Muscle layer of colon (tissue), 2 donors: ENCODE results near the gene PLAU.
"Not testable (repeated sequence)": the region's sequence is repeated elsewhere in the genome, so short reads cannot be mapped to it uniquely, and the experiment has no call there.

ENCODE experiments used
- H3K27ac ChIP-seq: one replicate; pipeline ENCODE4 v1.7.0; 2013; ENCODE audit warnings: low read depth, mild to moderate bottlenecking, low read length, moderate library complexity
- H3K27me3 ChIP-seq, 2 donors: one replicate each; pipeline ENCODE4 v1.7.0; 2013; ENCODE audit warnings: low read length in 2 of 2, mild to moderate bottlenecking in 2 of 2; ENCODE audit not compliant: insufficient read depth in 2 of 2, control insufficient read depth in 1 of 2
- H3K36me3 ChIP-seq: one replicate; pipeline ENCODE4 v1.7.0; 2013; ENCODE audit warnings: mild to moderate bottlenecking, low read length; ENCODE audit not compliant: insufficient read depth
- H3K4me1 ChIP-seq: one replicate; pipeline ENCODE4 v1.7.0; 2013; ENCODE audit warnings: mild to moderate bottlenecking, low read length; ENCODE audit not compliant: insufficient read depth
- H3K4me3 ChIP-seq, 2 donors: one replicate each; pipeline ENCODE4 v1.7.0; 2013; ENCODE audit warnings: low read length in 2 of 2, low read depth in 1 of 2, mild to moderate bottlenecking in 1 of 2, moderate library complexity in 1 of 2
- H3K9ac ChIP-seq: one replicate; pipeline ENCODE4 v1.7.0; 2013; ENCODE audit warnings: low read length
- H3K9me3 ChIP-seq: one replicate; pipeline ENCODE4 v1.7.0; 2013; ENCODE audit warnings: mild to moderate bottlenecking, low read length
- donor health status: abdominal sarcoma.
- donor health status: Adenocarcinoma of cecum.

The PLAU gene

DNA sequence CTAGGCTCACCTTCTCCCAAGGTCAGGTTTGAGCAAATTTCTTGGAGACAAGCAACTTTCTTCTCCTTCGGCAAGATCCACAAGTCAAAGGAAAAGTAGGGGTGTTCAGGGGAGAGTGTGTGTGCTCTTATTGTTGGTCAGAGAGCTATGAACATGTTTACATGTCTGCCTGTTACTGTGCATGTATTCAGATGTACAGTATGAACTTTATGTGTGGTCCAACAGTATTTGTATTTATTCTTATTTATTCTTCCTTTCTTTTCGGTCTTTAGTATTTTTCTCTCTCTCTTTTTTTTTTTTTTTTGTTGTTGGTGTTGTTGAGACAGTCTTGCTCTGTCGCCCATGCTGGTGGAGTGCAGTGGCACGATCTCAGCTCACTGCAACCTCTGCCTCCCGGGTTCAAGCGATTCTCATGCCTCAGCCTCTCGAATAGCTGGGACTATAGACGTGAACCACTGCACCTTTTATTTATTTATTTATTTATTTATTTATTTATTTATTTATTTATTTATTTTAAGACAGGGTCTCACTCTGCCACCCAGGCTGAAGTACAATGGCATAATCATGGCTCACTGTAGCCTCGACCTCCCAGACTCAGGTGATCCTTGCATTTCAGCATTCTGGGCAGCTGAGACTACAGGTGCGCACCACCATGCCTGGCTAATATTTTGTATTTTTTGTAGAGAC lies 38.2 kb downstream of the PLAU start:
- no peaks in the 10 kb centered on the region for H3K9me3 ChIP-seq
- H3K4me3 ChIP-seq = no peak overlapping the region
- H3K27ac ChIP-seq = no peak overlapping the region
- H3K4me1 ChIP-seq = no peaks in the 10 kb centered on the region
- H3K9ac ChIP-seq = no peak overlapping the region
- no peaks in the 10 kb centered on the region for H3K27me3 ChIP-seq
- H3K36me3 ChIP-seq = no peaks in the 10 kb centered on the region

DNA sequence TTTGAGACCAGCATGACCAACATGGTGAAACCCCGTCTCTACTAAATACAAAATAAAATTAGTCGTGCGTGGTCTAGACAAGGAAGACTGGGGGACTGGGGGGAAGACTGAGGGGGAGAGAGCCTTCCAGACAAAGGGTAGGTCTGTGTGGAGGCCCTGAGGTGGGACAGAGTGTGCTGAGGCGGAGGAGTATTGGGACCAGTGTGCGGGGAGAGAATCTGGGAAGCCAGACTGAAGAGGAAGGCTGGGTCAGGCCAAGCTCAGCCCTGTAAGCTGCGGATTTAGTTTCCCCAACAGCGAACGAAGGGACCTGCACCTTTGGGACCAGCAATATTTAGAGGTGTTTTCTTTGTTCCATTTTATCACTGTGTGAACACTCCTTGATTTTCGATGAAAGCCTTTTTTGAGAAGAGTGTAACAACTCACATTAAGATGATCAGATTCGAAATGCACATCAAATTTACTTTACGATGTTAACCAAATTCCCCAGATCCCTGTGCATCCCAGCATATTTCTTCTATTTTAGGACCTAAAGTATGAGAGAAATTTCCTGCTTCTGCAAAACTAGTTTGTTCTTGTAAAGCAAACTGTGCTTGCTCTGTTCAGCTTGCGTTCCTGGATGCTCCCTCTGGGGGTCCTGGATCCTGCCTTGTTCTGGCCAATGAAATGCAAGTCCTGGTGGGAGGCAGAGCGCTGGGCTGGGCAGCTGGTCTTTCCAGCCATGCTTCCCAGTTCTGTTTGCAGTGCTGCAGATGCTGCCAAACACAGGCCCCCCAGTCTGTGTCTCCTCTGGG lies 39.4 kb downstream of the PLAU start:
- no peaks in the 10 kb centered on the region for H3K9me3 ChIP-seq
- H3K36me3 ChIP-seq = no peaks in the 10 kb centered on the region
- H3K27ac ChIP-seq = no peak overlapping the region
- no peak overlapping the region for H3K4me3 ChIP-seq
- no peak overlapping the region for H3K9ac ChIP-seq
- no peaks in the 10 kb centered on the region for H3K4me1 ChIP-seq
- no peaks in the 10 kb centered on the region for H3K27me3 ChIP-seq

DNA sequence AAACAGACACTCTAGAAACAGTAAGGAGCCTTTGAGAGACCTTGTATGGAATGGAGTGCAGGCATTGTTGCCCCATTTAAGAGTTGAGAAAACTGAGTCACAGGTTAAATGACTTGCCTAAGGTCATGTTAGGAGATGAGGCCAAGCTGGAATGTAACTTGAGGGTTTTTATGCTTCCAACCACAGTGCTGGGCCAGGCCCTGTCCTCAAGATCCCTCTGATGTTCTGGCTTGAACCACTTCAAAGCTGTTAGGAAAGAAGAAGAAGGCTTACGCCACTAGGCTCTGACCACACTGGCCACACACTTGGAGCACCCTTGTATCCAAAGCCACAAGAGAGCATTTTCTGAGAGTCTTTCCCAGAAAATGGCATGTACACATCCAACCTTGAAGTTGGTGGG lies 42.7 kb downstream of the PLAU start:
- no peaks in the 10 kb centered on the region for H3K27me3 ChIP-seq
- H3K27ac ChIP-seq = no peak overlapping the region
- H3K36me3 ChIP-seq = no peaks in the 10 kb centered on the region
- H3K9ac ChIP-seq = no peak overlapping the region
- no peak overlapping the region for H3K4me3 ChIP-seq
- H3K9me3 ChIP-seq = no peaks in the 10 kb centered on the region
- H3K4me1 ChIP-seq = peaks cover 9% of the 10 kb centered on the region

DNA sequence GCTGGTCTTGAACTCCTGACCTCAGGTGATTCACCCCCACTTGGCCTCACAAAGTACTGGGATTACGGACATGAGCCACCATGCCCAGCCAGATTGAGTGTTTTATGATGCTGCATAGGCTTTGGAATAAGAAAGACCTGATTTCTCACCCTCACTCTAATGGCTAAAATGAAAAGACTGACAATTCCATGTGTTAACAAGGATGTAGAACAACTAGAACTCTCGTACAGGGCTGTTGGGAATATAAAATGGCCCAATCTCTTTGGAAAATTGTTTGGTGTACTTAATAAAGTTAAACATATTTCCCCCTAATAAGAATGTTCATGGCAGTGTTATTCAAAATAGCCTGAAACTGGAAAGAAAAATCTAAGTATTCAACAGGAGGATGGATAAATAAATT lies 43.8 kb downstream of the PLAU start:
- no peak overlapping the region for H3K4me3 ChIP-seq
- no peaks in the 10 kb centered on the region for H3K27me3 ChIP-seq
- H3K4me1 ChIP-seq = peaks cover 9% of the 10 kb centered on the region
- no peak overlapping the region for H3K27ac ChIP-seq
- no peak overlapping the region for H3K9ac ChIP-seq
- no peaks in the 10 kb centered on the region for H3K36me3 ChIP-seq
- no peaks in the 10 kb centered on the region for H3K9me3 ChIP-seq

DNA sequence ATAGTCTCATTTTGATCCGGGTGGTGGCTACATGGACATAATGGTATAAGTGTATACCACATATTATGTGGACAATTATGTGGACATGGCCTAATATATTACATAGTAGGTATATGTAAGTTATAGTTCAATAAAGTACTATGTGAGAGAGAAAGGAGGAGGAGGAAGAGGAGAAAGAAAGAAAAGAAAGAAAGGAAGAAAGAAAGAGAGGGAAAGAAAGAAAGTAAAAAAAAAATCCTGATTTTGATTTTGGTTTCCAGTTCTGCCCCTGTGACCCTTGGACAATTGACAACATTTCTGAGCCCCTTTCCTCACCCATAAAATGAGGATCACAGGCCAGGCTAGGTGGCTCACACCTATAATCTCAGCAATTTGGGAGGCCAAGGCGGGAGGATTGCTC lies 44.8 kb downstream of the PLAU start:
- Histone ChIP-seq H3K36me3 (no peaks in the 10 kb centered on the region), H3K27ac (no peak overlapping the region), H3K4me3 (no peak overlapping the region), H3K27me3 (no peaks in the 10 kb centered on the region), H3K4me1 (peaks cover 9% of the 10 kb centered on the region), H3K9me3 (no peaks in the 10 kb centered on the region), H3K9ac (no peak overlapping the region)

DNA sequence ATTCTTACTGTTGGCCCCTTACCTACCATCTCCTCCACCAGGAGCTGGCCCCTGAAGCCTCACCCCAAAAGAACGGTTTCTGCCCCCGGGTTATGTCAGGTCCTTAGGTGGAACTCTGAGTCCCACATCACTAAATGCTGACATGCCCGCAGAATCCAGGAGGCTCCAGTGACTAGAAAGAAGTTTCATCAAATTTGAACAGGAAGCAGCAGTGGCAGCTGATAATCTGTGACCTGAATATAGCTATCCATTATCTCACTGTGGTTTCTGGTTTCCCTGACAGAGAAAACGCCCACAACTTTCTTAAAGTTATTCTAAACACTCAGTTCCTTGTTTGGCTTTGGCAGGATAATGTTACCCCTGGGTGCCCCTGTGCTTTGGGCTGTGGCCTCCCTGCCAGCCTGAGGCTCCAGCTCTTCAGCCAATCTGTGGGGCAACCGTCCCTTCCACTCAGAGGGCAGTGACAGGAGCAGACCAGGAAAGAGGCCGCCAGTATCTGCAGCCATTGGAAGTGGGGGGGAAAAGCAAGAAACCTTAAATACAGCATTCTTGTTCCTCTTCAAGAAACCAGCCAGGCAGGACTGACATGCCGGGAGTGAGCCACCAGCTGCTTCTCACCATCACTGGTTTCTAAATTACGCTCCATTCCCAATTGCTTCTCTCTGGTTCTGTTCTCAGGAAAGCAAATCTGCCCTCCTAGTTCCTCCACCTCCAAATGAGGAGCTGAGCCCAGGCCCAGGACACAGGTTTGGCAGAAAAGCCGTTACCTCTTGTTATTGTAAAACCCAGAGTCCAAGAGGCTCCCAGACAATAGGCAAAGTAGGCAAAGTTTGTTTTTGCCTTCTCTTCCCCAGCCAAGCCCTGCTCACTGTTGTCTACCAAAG lies 45.8 kb downstream of the PLAU start:
- Histone ChIP-seq H3K27me3 (no peaks in the 10 kb centered on the region), H3K36me3 (no peaks in the 10 kb centered on the region), H3K9ac (no peak overlapping the region), H3K9me3 (no peaks in the 10 kb centered on the region), H3K4me1 (peaks cover 9% of the 10 kb centered on the region), H3K27ac (peak overlapping the region; percentile 35), H3K4me3 (peak overlapping the region in 1 of 2 donors; percentile 6)

DNA sequence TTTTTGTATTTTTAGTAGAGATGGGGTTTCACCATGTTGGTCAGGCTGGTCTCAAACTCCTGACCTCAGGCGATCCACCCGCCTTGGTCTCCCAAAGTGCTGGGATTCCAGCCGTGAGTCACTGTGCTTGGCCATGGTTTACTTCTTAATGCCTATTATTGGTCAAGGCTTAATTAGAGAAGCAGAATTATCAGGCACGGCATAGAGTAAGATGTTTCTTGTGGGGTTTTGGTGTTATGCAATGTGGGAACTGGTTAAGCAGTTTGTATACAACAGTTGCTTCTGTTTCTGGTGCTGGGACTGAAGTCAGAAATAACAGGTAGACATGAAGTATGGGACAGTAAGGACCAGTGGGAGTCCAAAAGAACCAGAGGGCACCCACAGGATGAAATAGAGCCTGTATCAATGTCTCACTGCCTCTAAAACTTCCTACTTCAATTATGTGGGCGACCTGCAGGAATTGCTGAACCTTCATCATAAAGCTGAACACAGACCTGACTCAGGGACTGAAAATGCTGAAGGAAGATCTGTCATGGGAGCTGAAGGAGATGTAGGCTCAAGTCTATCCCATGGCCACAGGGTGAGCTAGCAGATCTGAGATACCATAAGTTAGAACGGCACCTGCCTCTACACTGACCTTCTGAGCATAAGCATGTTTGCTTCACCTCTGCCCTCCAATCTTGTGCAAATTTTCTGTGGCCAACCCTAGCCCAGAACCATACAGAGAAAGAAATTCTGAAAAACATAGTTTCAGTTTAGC lies 48.7 kb downstream of the PLAU start:
- Histone ChIP-seq H3K27ac (no peak overlapping the region), H3K9me3 (no peaks in the 10 kb centered on the region), H3K27me3 (no peaks in the 10 kb centered on the region), H3K36me3 (no peaks in the 10 kb centered on the region), H3K4me1 (peaks cover 9% of the 10 kb centered on the region), H3K9ac (no peak overlapping the region), H3K4me3 (no peak overlapping the region)

DNA sequence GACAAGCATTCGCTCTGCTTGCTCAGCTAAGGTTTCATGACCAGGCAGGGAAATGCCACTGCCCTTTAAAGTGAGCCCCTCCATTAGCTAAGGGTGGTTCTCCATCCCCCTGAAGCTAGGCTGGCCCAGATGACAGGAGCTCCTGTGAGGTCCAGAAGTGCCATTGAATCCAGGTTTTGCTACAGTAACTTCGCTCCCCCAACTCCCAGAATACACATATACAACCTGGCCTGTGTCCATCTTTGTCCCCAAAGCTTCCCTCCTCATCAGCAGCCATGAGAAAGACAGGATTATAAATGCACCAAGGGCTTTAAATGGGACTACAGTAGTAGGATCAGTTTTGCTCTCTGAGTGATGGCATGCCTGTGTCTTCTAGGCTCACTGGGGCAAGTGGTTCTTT lies 51.5 kb downstream of the PLAU start:
- H3K4me1 ChIP-seq = peaks cover 21% of the 10 kb centered on the region
- no peaks in the 10 kb centered on the region for H3K27me3 ChIP-seq
- no peak overlapping the region for H3K9ac ChIP-seq
- H3K9me3 ChIP-seq = no peaks in the 10 kb centered on the region
- H3K36me3 ChIP-seq = no peaks in the 10 kb centered on the region
- no peak overlapping the region for H3K27ac ChIP-seq
- H3K4me3 ChIP-seq = no peak overlapping the region

DNA sequence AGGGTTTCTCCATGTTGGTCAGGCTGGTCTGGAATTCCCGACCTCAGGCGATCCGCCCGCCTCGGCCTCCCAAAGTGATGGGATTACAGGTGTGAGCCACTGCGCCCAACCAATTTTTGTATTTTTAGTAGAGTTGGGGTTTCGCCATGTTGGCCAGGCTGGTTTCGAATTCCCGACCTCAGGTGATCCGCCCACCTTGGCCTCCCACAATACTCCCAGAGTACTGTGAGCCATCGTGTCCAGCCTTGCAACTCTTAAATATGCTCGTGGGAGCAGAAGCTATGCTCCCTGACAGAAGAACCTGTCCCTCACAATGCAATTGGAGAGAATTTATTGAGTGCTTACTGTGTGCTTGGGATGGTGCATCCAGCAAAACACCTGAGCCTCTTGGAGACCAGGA lies 52.6 kb downstream of the PLAU start:
- not testable (repeated sequence) for H3K9ac ChIP-seq, H3K36me3 ChIP-seq

DNA sequence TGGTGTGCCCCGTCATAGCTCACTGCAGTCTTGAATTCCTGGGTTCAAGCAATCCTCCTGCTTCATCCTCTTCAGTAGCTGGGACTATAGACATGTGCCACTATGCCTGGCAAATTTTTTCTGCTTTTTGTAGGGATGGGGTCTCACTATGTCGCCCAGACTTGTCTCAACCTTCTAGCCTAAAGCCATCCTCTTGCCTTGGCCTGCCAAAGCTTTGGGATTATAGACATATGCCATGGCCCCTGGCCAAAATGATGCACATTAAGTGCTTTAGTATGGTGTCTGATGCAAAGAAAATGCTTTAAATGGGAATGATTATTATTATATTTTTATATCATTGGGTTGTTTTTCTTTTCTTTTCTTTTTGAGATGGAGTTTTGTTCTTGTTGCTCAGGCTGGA lies 53.8 kb downstream of the PLAU start:
- Histone ChIP-seq H3K27me3 (no peaks in the 10 kb centered on the region), H3K36me3 (no peaks in the 10 kb centered on the region), H3K9me3 (no peaks in the 10 kb centered on the region), H3K27ac (peak overlapping the region; percentile 14), H3K9ac (no peak overlapping the region), H3K4me3 (no peak overlapping the region), H3K4me1 (peaks cover 43% of the 10 kb centered on the region)

More for the DNA sequence above, 52.6 kb downstream of the PLAU start:
- not testable (repeated sequence) for H3K27ac ChIP-seq, H3K27me3 ChIP-seq, H3K4me3 ChIP-seq, H3K9me3 ChIP-seq
- peaks cover 32% of the 10 kb centered on the region for H3K4me1 ChIP-seq
